Measurements from ENCODE around the gene TRAPPC5.

DNA sequence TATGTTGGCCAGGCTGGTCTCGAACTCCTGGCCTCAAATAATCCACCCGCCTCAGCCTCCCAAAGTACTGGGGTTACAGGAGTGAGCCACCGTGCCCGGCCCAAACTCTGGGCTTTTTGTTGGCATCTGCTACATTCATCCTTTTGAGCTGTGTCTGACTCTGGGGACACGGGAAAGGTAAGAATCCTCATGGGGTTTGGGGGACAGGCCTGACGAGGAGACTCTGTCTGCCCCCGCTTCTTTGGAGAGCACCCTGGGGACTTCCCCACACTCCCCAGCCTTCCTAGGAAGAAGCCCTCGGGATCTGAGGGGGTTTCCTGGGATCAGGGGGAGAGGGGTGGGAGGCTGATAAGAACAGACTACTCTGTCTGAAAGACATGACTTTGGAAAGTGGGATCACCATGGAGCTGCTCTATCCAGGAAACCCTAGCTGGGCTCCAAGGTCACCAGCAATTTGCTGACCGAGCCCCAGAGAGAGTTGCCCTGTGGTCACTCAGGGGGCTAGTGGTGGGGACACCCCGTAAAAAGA, 29.4 kb downstream of the TRAPPC5 start:
- TF ChIP-seq, protein P1, sequence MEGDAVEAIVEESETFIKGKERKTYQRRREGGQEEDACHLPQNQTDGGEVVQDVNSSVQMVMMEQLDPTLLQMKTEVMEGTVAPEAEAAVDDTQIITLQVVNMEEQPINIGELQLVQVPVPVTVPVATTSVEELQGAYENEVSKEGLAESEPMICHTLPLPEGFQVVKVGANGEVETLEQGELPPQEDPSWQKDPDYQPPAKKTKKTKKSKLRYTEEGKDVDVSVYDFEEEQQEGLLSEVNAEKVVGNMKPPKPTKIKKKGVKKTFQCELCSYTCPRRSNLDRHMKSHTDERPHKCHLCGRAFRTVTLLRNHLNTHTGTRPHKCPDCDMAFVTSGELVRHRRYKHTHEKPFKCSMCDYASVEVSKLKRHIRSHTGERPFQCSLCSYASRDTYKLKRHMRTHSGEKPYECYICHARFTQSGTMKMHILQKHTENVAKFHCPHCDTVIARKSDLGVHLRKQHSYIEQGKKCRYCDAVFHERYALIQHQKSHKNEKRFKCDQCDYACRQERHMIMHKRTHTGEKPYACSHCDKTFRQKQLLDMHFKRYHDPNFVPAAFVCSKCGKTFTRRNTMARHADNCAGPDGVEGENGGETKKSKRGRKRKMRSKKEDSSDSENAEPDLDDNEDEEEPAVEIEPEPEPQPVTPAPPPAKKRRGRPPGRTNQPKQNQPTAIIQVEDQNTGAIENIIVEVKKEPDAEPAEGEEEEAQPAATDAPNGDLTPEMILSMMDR (IDR thresholded peaks at IDR 0.05; ENCODE audit: low read length), result no peak
- TF ChIP-seq EZH2 (optimal IDR thresholded peaks at IDR 0.05; ENCODE audit: low read depth, low read length) (no peak), EZH2phosphoT487 (IDR thresholded peaks at IDR 0.05; ENCODE audit: low read length) (no peak)
